ENCODE results near the gene TEKT5. TPM values are rescaled to one million over a fixed set of nuclear protein-coding genes. Genes with fewer than 3 reads are reported as not detected.

Gene TEKT5
- total RNA-seq, 2 donors from 2014 or later: 0.31 TPM; not detected in 1

GRCh38 chr16:10663744-10664143 is 31.0 kb downstream of the TEKT5 start:
- H3K9ac ChIP-seq (ENCODE audit: extremely low read depth, low read length, poor library complexity, severe bottlenecking): no peak overlapping the region
- no peak for DNase-seq
- no peak overlapping the region for H3K27ac ChIP-seq (ENCODE audit: low read depth, low read length)
- H3K4me3 ChIP-seq (ENCODE audit: low read length): no peak overlapping the region
- no peaks in the 10 kb centered on the region for H3K27me3 ChIP-seq (ENCODE audit: control insufficient read depth, insufficient read depth, low read length, poor library complexity, severe bottlenecking)
- no peaks in the 10 kb centered on the region for H3K4me1 ChIP-seq (ENCODE audit: control insufficient read depth, insufficient read depth, low read length)
- Mint-ChIP-seq H3K36me3 (ENCODE audit: low read depth) (no peaks in the 10 kb centered on the region), H3K4me3 (no peak overlapping the region), H3K9me3 (peaks cover 14% of the 10 kb centered on the region), H3K27ac (no peak overlapping the region), H3K27me3 (ENCODE audit: insufficient read depth) (peaks cover 2% of the 10 kb centered on the region), H3K4me1 (peaks cover 2% of the 10 kb centered on the region)
- 91 to 93% methylated on average over 3 to 4 of the region's 4 CpGs for WGBS, 2 experiments (ENCODE audit: insufficient coverage in 1 of 2, insufficient read length in 1 of 2)
- TF ChIP-seq CTCF (conservative IDR thresholded peaks at IDR 0.05): no peak
- H3K9me3 ChIP-seq (ENCODE audit: control insufficient read depth, low read length): no peaks in the 10 kb centered on the region
- no peaks in the 10 kb centered on the region for H3K36me3 ChIP-seq (ENCODE audit: control insufficient read depth, insufficient read depth, low read length)

- WGBS, 2 experiments (ENCODE audit: insufficient coverage in 1 of 2, insufficient read length in 1 of 2): 82 to 93% methylated on average over 1 of the region's 1 CpG
- Mint-ChIP-seq H3K9me3 (peaks cover 14% of the 10 kb centered on the region), H3K4me3 (no peak overlapping the region), H3K27ac (no peak overlapping the region), H3K27me3 (ENCODE audit: insufficient read depth) (peaks cover 2% of the 10 kb centered on the region), H3K4me1 (no peaks in the 10 kb centered on the region), H3K36me3 (ENCODE audit: low read depth) (no peaks in the 10 kb centered on the region)
- TF ChIP-seq CTCF (conservative IDR thresholded peaks at IDR 0.05): no peak
- H3K27ac ChIP-seq (ENCODE audit: low read depth, low read length): no peak overlapping the region
- H3K9me3 ChIP-seq (ENCODE audit: control insufficient read depth, low read length): no peaks in the 10 kb centered on the region
- no peak overlapping the region for H3K4me3 ChIP-seq (ENCODE audit: low read length)
- no peaks in the 10 kb centered on the region for H3K27me3 ChIP-seq (ENCODE audit: control insufficient read depth, insufficient read depth, low read length, poor library complexity, severe bottlenecking)
- no peak overlapping the region for H3K9ac ChIP-seq (ENCODE audit: extremely low read depth, low read length, poor library complexity, severe bottlenecking)
- no peak for DNase-seq
- no peaks in the 10 kb centered on the region for H3K4me1 ChIP-seq (ENCODE audit: control insufficient read depth, insufficient read depth, low read length)
- no peaks in the 10 kb centered on the region for H3K36me3 ChIP-seq (ENCODE audit: control insufficient read depth, insufficient read depth, low read length)
Observed at GRCh38 chr16:10663146-10663545, 31.6 kb downstream of the TEKT5 start.

- no peak overlapping the region for H3K27ac ChIP-seq (ENCODE audit: low read depth, low read length)
- H3K36me3 ChIP-seq (ENCODE audit: control insufficient read depth, insufficient read depth, low read length): no peaks in the 10 kb centered on the region
- no peak overlapping the region for H3K9ac ChIP-seq (ENCODE audit: extremely low read depth, low read length, poor library complexity, severe bottlenecking)
- no peak for DNase-seq
- H3K4me3 ChIP-seq (ENCODE audit: low read length): no peak overlapping the region
- no peaks in the 10 kb centered on the region for H3K4me1 Mint-ChIP-seq
- 89 to 90% methylated on average over 5 of the region's 5 CpGs for WGBS, 2 experiments (ENCODE audit: insufficient coverage in 1 of 2, insufficient read length in 1 of 2)
- peaks cover 14% of the 10 kb centered on the region for H3K9me3 Mint-ChIP-seq
- H3K27me3 Mint-ChIP-seq (ENCODE audit: insufficient read depth): peaks cover 2% of the 10 kb centered on the region
- no peak for TF ChIP-seq CTCF (conservative IDR thresholded peaks at IDR 0.05)
- no peaks in the 10 kb centered on the region for H3K9me3 ChIP-seq (ENCODE audit: control insufficient read depth, low read length)
- H3K4me3 Mint-ChIP-seq: no peak overlapping the region
- no peaks in the 10 kb centered on the region for H3K36me3 Mint-ChIP-seq (ENCODE audit: low read depth)
- no peaks in the 10 kb centered on the region for H3K4me1 ChIP-seq (ENCODE audit: control insufficient read depth, insufficient read depth, low read length)
- H3K27ac Mint-ChIP-seq: no peak overlapping the region
- no peaks in the 10 kb centered on the region for H3K27me3 ChIP-seq (ENCODE audit: control insufficient read depth, insufficient read depth, low read length, poor library complexity, severe bottlenecking)
Observed at GRCh38 chr16:10662212-10662611, 32.5 kb downstream of the TEKT5 start.

Data from endodermal cell (in vitro differentiated cells).